Heart right ventricle (tissue), 16 donors: ENCODE data around the gene MYO5A. TPM values are rescaled to one million over a fixed set of nuclear protein-coding genes. Genes with fewer than 3 reads are reported as not detected.
"Not testable (repeated sequence)": the region's sequence is repeated elsewhere in the genome, so short reads cannot be mapped to it uniquely, and the experiment has no call there.

Experiments used
- ATAC-seq, 8 donors: fragments of 200-7000 bp; cut with Tn5 transposase; one replicate each; pipeline ENCODE4 v1.9.1; 2020; ENCODE audit warnings: mild to moderate bottlenecking in 8 of 8, moderate library complexity in 8 of 8, moderate number of reproducible peaks in 1 of 8
- DNase-seq, 2 donors: peaks; one replicate each; pipeline ENCODE4 v3.0.0-alpha.2; 2020
- H3K27ac ChIP-seq, 10 donors: fragments of 200-600 bp; sonication (generic) in 2 of 10; one replicate each; pipeline versions ENCODE4 v1.5.0 to v1.8.0; 2020 to 2022; ENCODE audit warnings: mild to moderate bottlenecking in 3 of 10
- H3K27me3 ChIP-seq, 7 donors: fragments of 200-600 bp; one replicate each; pipeline ENCODE4 v1.8.0; 2021 to 2022; ENCODE audit warnings: mild to moderate bottlenecking in 2 of 7
- H3K36me3 ChIP-seq, 9 donors: fragments of 200-600 bp; sonication (generic) in 1 of 9; one replicate each; pipeline versions ENCODE4 v1.5.0 to v1.8.0; 2020 to 2022; ENCODE audit warnings: mild to moderate bottlenecking in 2 of 9
- H3K4me1 ChIP-seq, 9 donors: fragments of 200-600 bp; sonication (generic) in 1 of 9; one replicate each; pipeline versions ENCODE4 v1.5.0 to v1.8.0; 2020 to 2022; ENCODE audit warnings: mild to moderate bottlenecking in 4 of 9
- H3K4me3 ChIP-seq, 10 donors: fragments of 200-600 bp; sonication (generic) in 2 of 10; one replicate each; pipeline versions ENCODE4 v1.5.0 to v1.8.0; 2020 to 2022; ENCODE audit warnings: mild to moderate bottlenecking in 7 of 10, moderate library complexity in 2 of 10
- H3K9me3 ChIP-seq, 11 donors: fragments of 200-600 bp in 10 of 11; sonication (generic) in 2 of 11; one replicate each; pipeline versions ENCODE4 v1.5.0 to v1.8.0; 2013 to 2022; ENCODE audit warnings: mild to moderate bottlenecking in 2 of 11, control low read depth in 1 of 11, moderate library complexity in 1 of 11
- CTCF ChIP-seq, 9 donors: fragments of 200-600 bp; sonication (generic) in 2 of 9; IDR thresholded peaks; one replicate each; pipeline versions ENCODE4 v1.5.0 to v1.8.0; 2021 to 2022; ENCODE audit warnings: antibody characterized with exemption in 9 of 9, mild to moderate bottlenecking in 5 of 9, moderate library complexity in 1 of 9
- WGBS, 2 donors: extraction: QIAGEN DNeasy Blood & Tissue Kit; methylation state at CpG; one replicate each; pipeline ENCODE4 v1.1.7; 2013; ENCODE audit warnings: inconsistent platforms in 1 of 2; 5-methylcytosine and 5-hydroxymethylcytosine counted together
- intact Hi-C, 10 donors: fragments of 100-400 bp; cut with DNase I; formaldehyde crosslinking; loops; one replicate each; pipeline versions ENCODE4 v1.11.1 to v1.14.2; 2022
- polyA plus RNA-seq, 2 donors: library from polyadenylated mRNA; stranded (reverse); fragments of 200-250 nt; gene quantifications; one replicate each; pipeline ENCODE4 v1.2.3, GENCODE V29; 2013
- total RNA-seq, 10 donors: library from RNA; stranded (reverse); fragmentation: NEBNext Ultra II Directional in 3 of 10; extraction: Animal tissue kit (Norgen Biotek cat#: 25700) in 3 of 10; gene quantifications; one replicate each; pipeline versions ENCODE4 v1.2.1 to v1.2.4, GENCODE V29; 2021 to 2023
- donor health status: Arrhythmogenic right ventricular cardiomyopathy.
- donor health status: ischemic (EF 13 %, LVEDD 7.1; RV severe dilation, severe dysfunction).
- donor health status: healthy with polysubstance abuse.
- donor health status: DM: no; HTN: yes; CAD: no.
- donor health status: DM: no; HTN: no; CAD: no.
- donor health status: ischemic (EF 25% LVEDD 6.9; RV normal size, moderate dysfunction).
- donor health status: ischemic (EF 25% LVEDD 5.7; RV mildly dilated, moderate dysfunction).
- donor health status: healthy.
- donor health status: DM: yes; HTN: yes; CAD: no.
- donor health status: Ischemic cardiomyopathy.
- donor health status: ischemic (EF 35%, LVEDD 5.7; RV mildly dilated, moderate dysfunction).
- donor health status: nonischemic (EF 11% LVEDD 7.7; RV severe dilation, severe dysfunction).
- donor health status: DM: yes; HTN: yes; CAD: no.
- donor health status: PGD.
- donor health status: ischemic (EF 29% LVEDD 5.4; RV normal size, mild dysfunction).
- donor health status: nonischemic (EF 23%, LVEDD 6.1; RV moderate dilation, normal function).

The MYO5A gene
- total and polyA plus RNA-seq, 12 donors = 3.1 to 15.7 (median 6.3) TPM

GRCh38 chr15:52440946-52441345, 87.7 kb downstream of the MYO5A start:
- H3K27me3 ChIP-seq = no peaks in the 10 kb centered on the region
- no peak overlapping the region for H3K4me3 ChIP-seq
- peak overlapping the region in 2 of 10 donors; percentile 5 to 26 for H3K27ac ChIP-seq
- intact Hi-C loops = no loop called here
- peaks cover 0 to 66% (median 31%) of the 10 kb centered on the region in 9 donors for H3K4me1 ChIP-seq
- TF ChIP-seq CTCF (IDR thresholded peaks at IDR 0.05) = no peak
- no peaks in the 10 kb centered on the region for H3K36me3 ChIP-seq
- ATAC-seq (no peak), DNase-seq (no peak)
- H3K9me3 ChIP-seq = peaks cover 0 to 3% (median 0%) of the 10 kb centered on the region in 11 donors
- 66 to 83% methylated on average over 2 of the region's 2 CpGs for WGBS, 2 donors

GRCh38 chr15:52440414-52440813, 88.3 kb downstream of the MYO5A start:
- peaks cover 0 to 61% (median 28%) of the 10 kb centered on the region in 9 donors for H3K4me1 ChIP-seq
- no peaks in the 10 kb centered on the region for H3K36me3 ChIP-seq
- 87 to 88% methylated on average over 4 of the region's 4 CpGs for WGBS, 2 donors
- no peak for DNase-seq
- H3K27ac ChIP-seq = peak overlapping the region in 3 of 10 donors; percentile 5 to 45 (median 26)
- no peaks in the 10 kb centered on the region for H3K9me3 ChIP-seq
- ATAC-seq = no peak
- intact Hi-C loops = no loop called here
- H3K27me3 ChIP-seq = no peaks in the 10 kb centered on the region
- no peak overlapping the region for H3K4me3 ChIP-seq
- no peak for TF ChIP-seq CTCF (IDR thresholded peaks at IDR 0.05)

GRCh38 chr15:52439470-52439869, 89.2 kb downstream of the MYO5A start:
- no peaks in the 10 kb centered on the region for H3K36me3 ChIP-seq
- no peaks in the 10 kb centered on the region for H3K9me3 ChIP-seq
- TF ChIP-seq CTCF (IDR thresholded peaks at IDR 0.05) = no peak
- peak overlapping the region in 2 of 10 donors; percentile 26 to 45 for H3K27ac ChIP-seq
- intact Hi-C loops = no loop called here
- no peak for ATAC-seq
- no peak overlapping the region for H3K4me3 ChIP-seq
- H3K27me3 ChIP-seq = no peaks in the 10 kb centered on the region
- peaks cover 0 to 56% (median 26%) of the 10 kb centered on the region in 9 donors for H3K4me1 ChIP-seq
- DNase-seq = no peak

GRCh38 chr15:52439042-52439441, 89.6 kb downstream of the MYO5A start:
- H3K36me3 ChIP-seq, ATAC-seq, H3K9me3 ChIP-seq, H3K4me3 ChIP-seq, H3K27me3 ChIP-seq, DNase-seq, intact Hi-C loops: not testable (repeated sequence)
- Histone ChIP-seq H3K27ac (peak overlapping the region in 2 of 10 donors; percentile 45 to 49), H3K4me1 (peaks cover 0 to 58% (median 26%) of the 10 kb centered on the region in 9 donors)
- WGBS, 2 donors = 98% methylated on average over 9 of the region's 9 CpGs

GRCh38 chr15:52438047-52438446, 90.6 kb downstream of the MYO5A start:
- no peak for DNase-seq
- no peak overlapping the region for H3K4me3 ChIP-seq
- peaks cover 0 to 58% (median 26%) of the 10 kb centered on the region in 9 donors for H3K4me1 ChIP-seq
- TF ChIP-seq CTCF (IDR thresholded peaks at IDR 0.05) = no peak
- WGBS, 2 donors = 51 to 59% methylated on average over 4 of the region's 4 CpGs
- ATAC-seq = peak in 5 of 8 donors; percentile 15 to 49 (median 42)
- H3K36me3 ChIP-seq = no peaks in the 10 kb centered on the region
- no peaks in the 10 kb centered on the region for H3K27me3 ChIP-seq
- intact Hi-C loops = no loop called here
- H3K9me3 ChIP-seq = no peaks in the 10 kb centered on the region
- peak overlapping the region in 3 of 10 donors; percentile 5 to 49 (median 44) for H3K27ac ChIP-seq
